Heart right ventricle (tissue), 16 donors: ENCODE measurements around the gene NKD1. TPM values are rescaled to one million over a fixed set of nuclear protein-coding genes. Genes with fewer than 3 reads are reported as not detected.

Experiments
- ATAC-seq, 8 donors: fragments of 200-7000 bp; cut with Tn5 transposase; one replicate each; pipeline ENCODE4 v1.9.1; 2020; ENCODE audit warnings: mild to moderate bottlenecking in 8 of 8, moderate library complexity in 8 of 8, moderate number of reproducible peaks in 1 of 8
- DNase-seq, 2 donors: peaks; one replicate each; pipeline ENCODE4 v3.0.0-alpha.2; 2020
- H3K27ac ChIP-seq, 10 donors: fragments of 200-600 bp; sonication (generic) in 2 of 10; one replicate each; pipeline versions ENCODE4 v1.5.0 to v1.8.0; 2020 to 2022; ENCODE audit warnings: mild to moderate bottlenecking in 3 of 10
- H3K27me3 ChIP-seq, 7 donors: fragments of 200-600 bp; one replicate each; pipeline ENCODE4 v1.8.0; 2021 to 2022; ENCODE audit warnings: mild to moderate bottlenecking in 2 of 7
- H3K36me3 ChIP-seq, 9 donors: fragments of 200-600 bp; sonication (generic) in 1 of 9; one replicate each; pipeline versions ENCODE4 v1.5.0 to v1.8.0; 2020 to 2022; ENCODE audit warnings: mild to moderate bottlenecking in 2 of 9
- H3K4me1 ChIP-seq, 9 donors: fragments of 200-600 bp; sonication (generic) in 1 of 9; one replicate each; pipeline versions ENCODE4 v1.5.0 to v1.8.0; 2020 to 2022; ENCODE audit warnings: mild to moderate bottlenecking in 4 of 9
- H3K4me3 ChIP-seq, 10 donors: fragments of 200-600 bp; sonication (generic) in 2 of 10; one replicate each; pipeline versions ENCODE4 v1.5.0 to v1.8.0; 2020 to 2022; ENCODE audit warnings: mild to moderate bottlenecking in 7 of 10, moderate library complexity in 2 of 10
- H3K9me3 ChIP-seq, 11 donors: fragments of 200-600 bp in 10 of 11; sonication (generic) in 2 of 11; one replicate each; pipeline versions ENCODE4 v1.5.0 to v1.8.0; 2013 to 2022; ENCODE audit warnings: mild to moderate bottlenecking in 2 of 11, control low read depth in 1 of 11, moderate library complexity in 1 of 11
- WGBS, 2 donors: extraction: QIAGEN DNeasy Blood & Tissue Kit; methylation state at CpG; one replicate each; pipeline ENCODE4 v1.1.7; 2013; ENCODE audit warnings: inconsistent platforms in 1 of 2; 5-methylcytosine and 5-hydroxymethylcytosine counted together
- intact Hi-C, 10 donors: fragments of 100-400 bp; cut with DNase I; formaldehyde crosslinking; loops; one replicate each; pipeline versions ENCODE4 v1.11.1 to v1.14.2; 2022
- polyA plus RNA-seq, 2 donors: library from polyadenylated mRNA; stranded (reverse); fragments of 200-250 nt; gene quantifications; one replicate each; pipeline ENCODE4 v1.2.3, GENCODE V29; 2013
- total RNA-seq, 10 donors: library from RNA; stranded (reverse); fragmentation: NEBNext Ultra II Directional in 3 of 10; extraction: Animal tissue kit (Norgen Biotek cat#: 25700) in 3 of 10; gene quantifications; one replicate each; pipeline versions ENCODE4 v1.2.1 to v1.2.4, GENCODE V29; 2021 to 2023
- TF ChIP-seq, protein P1 (sequence below), 9 donors: fragments of 200-600 bp; sonication (generic) in 2 of 9; IDR thresholded peaks; one replicate each; pipeline versions ENCODE4 v1.5.0 to v1.8.0; 2021 to 2022; ENCODE audit warnings: antibody characterized with exemption in 9 of 9, mild to moderate bottlenecking in 5 of 9, moderate library complexity in 1 of 9
- donor health status: Arrhythmogenic right ventricular cardiomyopathy.
- donor health status: ischemic (EF 13 %, LVEDD 7.1; RV severe dilation, severe dysfunction).
- donor health status: healthy with polysubstance abuse.
- donor health status: DM: no; HTN: yes; CAD: no.
- donor health status: DM: no; HTN: no; CAD: no.
- donor health status: ischemic (EF 25% LVEDD 6.9; RV normal size, moderate dysfunction).
- donor health status: ischemic (EF 25% LVEDD 5.7; RV mildly dilated, moderate dysfunction).
- donor health status: healthy.
- donor health status: DM: yes; HTN: yes; CAD: no.
- donor health status: Ischemic cardiomyopathy.
- donor health status: ischemic (EF 35%, LVEDD 5.7; RV mildly dilated, moderate dysfunction).
- donor health status: nonischemic (EF 11% LVEDD 7.7; RV severe dilation, severe dysfunction).
- donor health status: DM: yes; HTN: yes; CAD: no.
- donor health status: PGD.
- donor health status: ischemic (EF 29% LVEDD 5.4; RV normal size, mild dysfunction).
- donor health status: nonischemic (EF 23%, LVEDD 6.1; RV moderate dilation, normal function).

NKD1 gene
- total and polyA plus RNA-seq, 12 donors, result 0.22 to 1.1 (median 0.42) TPM

GRCh38 chr16:50601341-50601740 is 53.1 kb downstream of the NKD1 start:
- peaks cover 0 to 36% (median 18%) of the 10 kb centered on the region in 9 donors for H3K4me1 ChIP-seq
- no peaks in the 10 kb centered on the region for H3K27me3 ChIP-seq
- 87 to 90% methylated on average over 12 of the region's 12 CpGs for WGBS, 2 donors
- no peak overlapping the region for H3K27ac ChIP-seq
- no peaks in the 10 kb centered on the region for H3K36me3 ChIP-seq
- no peak overlapping the region for H3K4me3 ChIP-seq
- TF ChIP-seq, protein P1, sequence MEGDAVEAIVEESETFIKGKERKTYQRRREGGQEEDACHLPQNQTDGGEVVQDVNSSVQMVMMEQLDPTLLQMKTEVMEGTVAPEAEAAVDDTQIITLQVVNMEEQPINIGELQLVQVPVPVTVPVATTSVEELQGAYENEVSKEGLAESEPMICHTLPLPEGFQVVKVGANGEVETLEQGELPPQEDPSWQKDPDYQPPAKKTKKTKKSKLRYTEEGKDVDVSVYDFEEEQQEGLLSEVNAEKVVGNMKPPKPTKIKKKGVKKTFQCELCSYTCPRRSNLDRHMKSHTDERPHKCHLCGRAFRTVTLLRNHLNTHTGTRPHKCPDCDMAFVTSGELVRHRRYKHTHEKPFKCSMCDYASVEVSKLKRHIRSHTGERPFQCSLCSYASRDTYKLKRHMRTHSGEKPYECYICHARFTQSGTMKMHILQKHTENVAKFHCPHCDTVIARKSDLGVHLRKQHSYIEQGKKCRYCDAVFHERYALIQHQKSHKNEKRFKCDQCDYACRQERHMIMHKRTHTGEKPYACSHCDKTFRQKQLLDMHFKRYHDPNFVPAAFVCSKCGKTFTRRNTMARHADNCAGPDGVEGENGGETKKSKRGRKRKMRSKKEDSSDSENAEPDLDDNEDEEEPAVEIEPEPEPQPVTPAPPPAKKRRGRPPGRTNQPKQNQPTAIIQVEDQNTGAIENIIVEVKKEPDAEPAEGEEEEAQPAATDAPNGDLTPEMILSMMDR (IDR thresholded peaks at IDR 0.05), result no peak
- intact Hi-C loops, result no loop called here
- H3K9me3 ChIP-seq, result no peaks in the 10 kb centered on the region
- no peak for ATAC-seq
- no peak for DNase-seq

DNA sequence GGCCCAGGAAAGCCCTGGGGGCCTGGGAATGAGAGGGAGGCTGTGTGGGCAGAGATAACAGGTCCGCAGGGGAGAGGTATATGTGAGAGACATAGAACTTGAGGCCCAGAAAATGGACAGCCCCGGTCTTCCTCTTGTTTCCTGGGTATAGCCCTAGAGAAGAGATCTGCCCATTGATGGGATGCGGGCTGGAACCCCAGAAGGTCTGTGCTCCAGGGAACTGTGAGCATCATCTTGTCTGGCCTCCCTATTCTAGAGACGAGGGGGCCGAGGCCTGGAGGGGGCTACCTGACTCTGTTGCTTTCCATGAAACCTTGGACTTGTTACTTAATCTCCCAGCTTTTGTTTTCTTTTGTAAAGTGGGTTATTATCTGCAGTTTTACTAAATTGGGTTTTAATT is 53.9 kb downstream of the NKD1 start:
- Histone ChIP-seq H3K4me3 (no peak overlapping the region), H3K4me1 (peaks cover 0 to 36% (median 18%) of the 10 kb centered on the region in 9 donors), H3K9me3 (no peaks in the 10 kb centered on the region), H3K36me3 (no peaks in the 10 kb centered on the region), H3K27me3 (no peaks in the 10 kb centered on the region), H3K27ac (no peak overlapping the region)
- TF ChIP-seq, protein P1 (IDR thresholded peaks at IDR 0.05), result no peak
- DNase-seq, result no peak
- intact Hi-C loops, result no loop called here
- WGBS, 2 donors, result 91 to 94% methylated on average over 5 of the region's 5 CpGs
- no peak for ATAC-seq

DNA sequence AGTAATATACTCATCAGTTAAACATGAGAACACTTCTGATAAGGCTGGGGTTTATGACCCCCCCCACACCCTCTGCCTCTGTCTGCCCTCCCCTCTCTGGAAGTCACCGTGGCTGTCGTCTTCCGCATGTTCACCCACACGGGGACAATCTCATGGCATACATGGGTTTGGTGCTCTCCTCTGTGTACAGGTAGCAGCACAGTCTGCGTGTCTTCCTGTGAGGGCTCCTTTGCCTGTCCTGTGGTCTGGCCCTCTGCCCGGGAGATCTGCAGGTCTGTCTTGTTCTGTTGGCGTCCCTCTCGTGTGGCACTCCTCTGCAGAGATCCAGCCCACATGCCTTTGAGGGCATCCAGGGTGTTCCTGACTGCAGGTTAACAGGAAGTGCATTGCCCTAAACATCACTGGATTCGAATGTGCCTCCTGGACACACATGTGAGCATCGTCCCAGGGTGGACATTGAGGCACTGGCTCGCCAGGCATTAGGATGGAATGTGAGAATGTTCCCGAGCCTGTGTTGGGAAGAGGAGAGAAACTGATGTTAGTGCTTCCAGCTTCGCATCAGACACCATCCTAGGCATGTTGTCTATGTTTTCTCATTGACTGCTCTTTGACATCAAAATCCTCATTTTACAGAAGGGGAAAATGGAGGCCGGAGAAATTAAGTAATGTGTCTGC is 54.5 kb downstream of the NKD1 start:
- no peaks in the 10 kb centered on the region for H3K9me3 ChIP-seq
- peaks cover 0 to 36% (median 18%) of the 10 kb centered on the region in 9 donors for H3K4me1 ChIP-seq
- no peak for ATAC-seq
- TF ChIP-seq, protein P1 (IDR thresholded peaks at IDR 0.05), result no peak
- DNase-seq, result no peak
- intact Hi-C loops, result no loop called here
- peak overlapping the region in 3 of 10 donors; percentile 14 to 52 (median 26) for H3K27ac ChIP-seq
- H3K36me3 ChIP-seq, result no peaks in the 10 kb centered on the region
- WGBS, 2 donors, result 79 to 82% methylated on average over 14 of the region's 14 CpGs
- H3K27me3 ChIP-seq, result no peaks in the 10 kb centered on the region
- no peak overlapping the region for H3K4me3 ChIP-seq

DNA sequence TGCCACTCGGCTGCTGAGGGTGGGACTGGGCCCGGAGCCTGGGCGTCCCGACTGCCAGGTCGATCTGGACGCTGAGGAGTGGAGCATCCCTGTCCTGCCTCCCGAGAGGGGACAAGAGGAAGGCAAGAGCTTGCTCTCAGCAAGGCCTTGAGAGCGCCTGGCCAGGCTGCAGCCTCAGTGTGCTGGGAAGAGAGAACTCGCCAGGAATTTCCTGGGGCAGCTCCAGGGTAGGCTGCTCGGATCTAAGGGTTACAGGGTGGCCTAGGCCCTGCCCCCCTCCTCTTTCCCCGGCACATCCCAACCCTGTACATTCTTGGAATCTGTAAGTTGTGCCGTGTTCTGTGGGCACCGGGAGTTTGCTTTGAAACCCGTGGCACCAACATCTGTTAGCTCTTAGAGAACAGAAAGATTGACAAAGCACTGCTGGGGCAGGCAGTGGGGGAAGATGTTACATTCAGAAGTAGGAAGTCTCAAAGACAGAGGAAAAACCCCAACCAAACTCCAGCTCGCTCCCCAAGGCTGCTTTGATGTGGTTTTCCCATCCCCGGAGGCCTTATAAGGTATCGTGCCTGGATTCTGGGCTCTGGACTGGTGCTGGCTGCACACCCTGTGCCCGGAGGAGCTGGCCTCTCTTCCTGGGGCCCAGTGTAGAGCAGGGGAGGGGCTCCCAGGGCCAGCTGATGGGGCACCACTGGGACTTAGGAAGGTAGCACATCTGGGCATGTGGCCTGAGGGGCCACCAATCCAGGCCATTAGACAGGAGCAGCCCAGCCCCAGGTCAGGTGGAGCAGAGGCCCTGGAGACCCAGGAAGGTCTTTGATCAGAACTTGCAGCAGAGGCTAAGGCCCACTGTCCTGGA is 55.2 kb downstream of the NKD1 start:
- intact Hi-C loops, result no loop called here
- Histone ChIP-seq H3K9me3 (no peaks in the 10 kb centered on the region), H3K4me3 (no peak overlapping the region), H3K27ac (peak overlapping the region in 4 of 10 donors; percentile 10 to 52 (median 20)), H3K36me3 (no peaks in the 10 kb centered on the region), H3K27me3 (no peaks in the 10 kb centered on the region), H3K4me1 (peaks cover 0 to 36% (median 18%) of the 10 kb centered on the region in 9 donors)
- DNase-seq (no peak), ATAC-seq (peak in 7 of 8 donors; percentile 13 to 93 (median 57))
- TF ChIP-seq, protein P1 (IDR thresholded peaks at IDR 0.05), result no peak
- 35 to 45% methylated on average over 18 of the region's 18 CpGs for WGBS, 2 donors
